K562 (cell line): ENCODE data around the gene ELMO3. TPM values are rescaled to one million over a fixed set of nuclear protein-coding genes. Genes with fewer than 3 reads are reported as not detected.

Source experiments
- ELF4 ChIP-seq: fragments of 450-650 bp; formaldehyde crosslinking; IDR thresholded peaks from 2 replicates; pipeline ENCODE4 v1.4.0; 2022; ENCODE audit warnings: missing genetic modification characterization
- EZH2 ChIP-seq: IDR thresholded peaks from 2 replicates; pipeline ENCODE4 v1.6.1; 2012; ENCODE audit warnings: low read depth, mild to moderate bottlenecking, inconsistent platforms, low read length, borderline replicate concordance
- GABPA ChIP-seq: fragments of 200-800 bp; sonication (Bioruptor generic); conservative IDR thresholded peaks from 2 replicates; pipeline ENCODE4 v1.6.1; 2016; ENCODE audit warnings: low read depth, missing genetic modification characterization, missing compliant biosample characterization
- HDAC6 ChIP-seq: IDR thresholded peaks from 2 replicates; pipeline ENCODE4 v1.6.1; 2012; ENCODE audit warnings: low read depth, mild to moderate bottlenecking, control low read depth, inconsistent platforms, low read length, moderate library complexity
- KDM2B ChIP-seq: fragments of 250-450 bp; sonication (Bioruptor Pico); IDR thresholded peaks from 2 replicates; pipeline ENCODE4 v1.8.0; 2021; ENCODE audit warnings: mild to moderate bottlenecking, moderate library complexity
- NR2C1 ChIP-seq, 2 experiments: fragments of 450-650 bp; IDR thresholded peaks; 2 replicates each; pipeline ENCODE4 v1.6.1; 2017; ENCODE audit warnings: mild to moderate bottlenecking in 2 of 2, antibody characterized with exemption in 1 of 2, inconsistent platforms in 1 of 2, missing compliant biosample characterization in 1 of 2, missing genetic modification characterization in 1 of 2
- PCBP2 ChIP-seq: fragments of 200-400 bp; formaldehyde crosslinking; IDR thresholded peaks from 2 replicates; pipeline ENCODE4 v1.6.1; 2018; ENCODE audit warnings: low read length, low read depth, mild to moderate bottlenecking, moderate library complexity; ENCODE audit not compliant: poor library complexity, severe bottlenecking
- RAD51 ChIP-seq: fragments of 450-650 bp; IDR thresholded peaks from 2 replicates; pipeline ENCODE4 v1.7.1; 2016; ENCODE audit warnings: low read depth, mild to moderate bottlenecking, borderline replicate concordance
- SIN3A ChIP-seq, 2 experiments: fragments of 150-350 bp in 1 of 2; IDR thresholded peaks; 2 replicates each; pipeline ENCODE4 v1.6.1; 2011 to 2016; ENCODE audit warnings: borderline replicate concordance in 2 of 2, low read depth in 2 of 2, low read length in 2 of 2, mild to moderate bottlenecking in 2 of 2, moderate library complexity in 2 of 2; ENCODE audit not compliant: control insufficient read depth in 1 of 2
- SRF ChIP-seq, 2 experiments: fragments of 250-450, 450-650 bp in 1 of 2; sonication (Bioruptor Pico) in 1 of 2; sonication (generic) in 1 of 2; formaldehyde crosslinking; IDR thresholded peaks; 2 replicates each; pipeline versions ENCODE4 v1.5.0 to v1.5.1; 2020 to 2022; ENCODE audit warnings: mild to moderate bottlenecking in 1 of 2, missing genetic modification reagents in 1 of 2
- ZNF12 ChIP-seq: sonication (generic); formaldehyde crosslinking; IDR thresholded peaks from 2 replicates; pipeline ENCODE4 v1.4.0; 2020; ENCODE audit warnings: mild to moderate bottlenecking, missing genetic modification reagents
- ZNF354B ChIP-seq: fragments of 250-450 bp; sonication (Bioruptor Pico); IDR thresholded peaks from 2 replicates; pipeline ENCODE4 v1.4.0; 2020
- polyA plus RNA-seq, 8 experiments: library from polyadenylated mRNA; depleted of rRNA in 4 of 8; stranded (reverse) in 5 of 8; unstranded in 3 of 8; fragments of >200 nt; fragmentation: Nextera tagmentation in 2 of 8; fragmentation: Illumina TruSeq in 1 of 8; extraction: Ambion mirVana in 2 of 8; extraction: Trizol in 1 of 8; gene quantifications; 2 replicates each; pipeline versions ENCODE4 v1.2.1 to v1.2.3, GENCODE V29; 2011 to 2014; ENCODE audit warnings: inconsistent platforms in 1 of 8, missing spikeins in 1 of 8
- total RNA-seq, 7 experiments: library from RNA; depleted of rRNA in 6 of 7; stranded (reverse); fragments of >200 nt in 6 of 7; fragmentation: Illumina TruSeq in 2 of 7; extraction: Trizol in 2 of 7; gene quantifications; 2 replicates each; pipeline versions ENCODE4 v1.2.1 to v1.2.3, GENCODE V29; 2011 to 2021; ENCODE audit warnings: low replicate concordance in 1 of 7
- TF ChIP-seq, protein P1 (sequence below): fragments of 250-450 bp; sonication (Bioruptor Pico); IDR thresholded peaks from 2 replicates; pipeline ENCODE4 v1.9.0; 2021; ENCODE audit warnings: mild to moderate bottlenecking, inconsistent platforms
- TF ChIP-seq, protein P2 (sequence below): fragments of 450-650 bp; formaldehyde crosslinking; IDR thresholded peaks from 2 replicates; pipeline ENCODE4 v1.4.0; 2020; ENCODE audit warnings: mild to moderate bottlenecking, moderate library complexity
- TF ChIP-seq, protein P3 (sequence below): fragments of 450-650 bp; formaldehyde crosslinking; IDR thresholded peaks from 2 replicates; pipeline ENCODE4 v1.4.0; 2022; ENCODE audit warnings: missing genetic modification characterization
- TF ChIP-seq, protein P4 (sequence below): fragments of 250-450 bp; sonication (Bioruptor Pico); IDR thresholded peaks from 2 replicates; pipeline ENCODE4 v1.5.0; 2021; ENCODE audit warnings: mild to moderate bottlenecking, moderate library complexity

The ELMO3 gene
- total and polyA plus RNA-seq, 9 of the 15 experiments (the other 6 are each of a cell fraction or from before 2014, with no cell fraction given) = 0.04 to 5.1 (median 1.5) TPM

- no peak for TF ChIP-seq HDAC6
- TF ChIP-seq KDM2B (CRISPR knock-in tag) = no peak
- peak in 1 of 2 experiments; percentile 90; a peak in 2 of 4 replicates for TF ChIP-seq SIN3A (IDR thresholded peaks at IDR 0.05; ENCODE audit: borderline replicate concordance in 2 of 2, control insufficient read depth in 1 of 2, low read depth in 2 of 2, low read length in 2 of 2)
- TF ChIP-seq NR2C1 (IDR thresholded peaks at IDR 0.05) = 0 out of 2 replicates have a peak, but pooled peaks have one; percentile 15
- TF ChIP-seq NR2C1 (tag; IDR thresholded peaks at IDR 0.05) = peak; percentile 62; the same call in 1 of the 2 replicates
- TF ChIP-seq GABPA = peak; percentile 98
- no peak for TF ChIP-seq RAD51
- no peak; the same call in 1 of the 2 replicates for TF ChIP-seq ZNF12 (CRISPR knock-in tag)
- TF ChIP-seq, protein P1, sequence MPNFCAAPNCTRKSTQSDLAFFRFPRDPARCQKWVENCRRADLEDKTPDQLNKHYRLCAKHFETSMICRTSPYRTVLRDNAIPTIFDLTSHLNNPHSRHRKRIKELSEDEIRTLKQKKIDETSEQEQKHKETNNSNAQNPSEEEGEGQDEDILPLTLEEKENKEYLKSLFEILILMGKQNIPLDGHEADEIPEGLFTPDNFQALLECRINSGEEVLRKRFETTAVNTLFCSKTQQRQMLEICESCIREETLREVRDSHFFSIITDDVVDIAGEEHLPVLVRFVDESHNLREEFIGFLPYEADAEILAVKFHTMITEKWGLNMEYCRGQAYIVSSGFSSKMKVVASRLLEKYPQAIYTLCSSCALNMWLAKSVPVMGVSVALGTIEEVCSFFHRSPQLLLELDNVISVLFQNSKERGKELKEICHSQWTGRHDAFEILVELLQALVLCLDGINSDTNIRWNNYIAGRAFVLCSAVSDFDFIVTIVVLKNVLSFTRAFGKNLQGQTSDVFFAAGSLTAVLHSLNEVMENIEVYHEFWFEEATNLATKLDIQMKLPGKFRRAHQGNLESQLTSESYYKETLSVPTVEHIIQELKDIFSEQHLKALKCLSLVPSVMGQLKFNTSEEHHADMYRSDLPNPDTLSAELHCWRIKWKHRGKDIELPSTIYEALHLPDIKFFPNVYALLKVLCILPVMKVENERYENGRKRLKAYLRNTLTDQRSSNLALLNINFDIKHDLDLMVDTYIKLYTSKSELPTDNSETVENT (CRISPR knock-in tag) = peak; percentile 39; the same call in 1 of the 2 replicates
- TF ChIP-seq, protein P2, sequence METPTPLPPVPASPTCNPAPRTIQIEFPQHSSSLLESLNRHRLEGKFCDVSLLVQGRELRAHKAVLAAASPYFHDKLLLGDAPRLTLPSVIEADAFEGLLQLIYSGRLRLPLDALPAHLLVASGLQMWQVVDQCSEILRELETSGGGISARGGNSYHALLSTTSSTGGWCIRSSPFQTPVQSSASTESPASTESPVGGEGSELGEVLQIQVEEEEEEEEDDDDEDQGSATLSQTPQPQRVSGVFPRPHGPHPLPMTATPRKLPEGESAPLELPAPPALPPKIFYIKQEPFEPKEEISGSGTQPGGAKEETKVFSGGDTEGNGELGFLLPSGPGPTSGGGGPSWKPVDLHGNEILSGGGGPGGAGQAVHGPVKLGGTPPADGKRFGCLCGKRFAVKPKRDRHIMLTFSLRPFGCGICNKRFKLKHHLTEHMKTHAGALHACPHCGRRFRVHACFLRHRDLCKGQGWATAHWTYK = peak; percentile 63; the same call in 1 of the 2 replicates
- 0 out of 4 replicates have a peak, but pooled peaks of 1 of the 2 experiments have one; percentile 9 for TF ChIP-seq SRF (CRISPR knock-in tag; IDR thresholded peaks at IDR 0.05)
- TF ChIP-seq, protein P3, sequence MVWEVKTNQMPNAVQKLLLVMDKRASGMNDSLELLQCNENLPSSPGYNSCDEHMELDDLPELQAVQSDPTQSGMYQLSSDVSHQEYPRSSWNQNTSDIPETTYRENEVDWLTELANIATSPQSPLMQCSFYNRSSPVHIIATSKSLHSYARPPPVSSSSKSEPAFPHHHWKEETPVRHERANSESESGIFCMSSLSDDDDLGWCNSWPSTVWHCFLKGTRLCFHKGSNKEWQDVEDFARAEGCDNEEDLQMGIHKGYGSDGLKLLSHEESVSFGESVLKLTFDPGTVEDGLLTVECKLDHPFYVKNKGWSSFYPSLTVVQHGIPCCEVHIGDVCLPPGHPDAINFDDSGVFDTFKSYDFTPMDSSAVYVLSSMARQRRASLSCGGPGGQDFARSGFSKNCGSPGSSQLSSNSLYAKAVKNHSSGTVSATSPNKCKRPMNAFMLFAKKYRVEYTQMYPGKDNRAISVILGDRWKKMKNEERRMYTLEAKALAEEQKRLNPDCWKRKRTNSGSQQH = peak; percentile 78; the same call in 1 of the 2 replicates
- TF ChIP-seq, protein P4, sequence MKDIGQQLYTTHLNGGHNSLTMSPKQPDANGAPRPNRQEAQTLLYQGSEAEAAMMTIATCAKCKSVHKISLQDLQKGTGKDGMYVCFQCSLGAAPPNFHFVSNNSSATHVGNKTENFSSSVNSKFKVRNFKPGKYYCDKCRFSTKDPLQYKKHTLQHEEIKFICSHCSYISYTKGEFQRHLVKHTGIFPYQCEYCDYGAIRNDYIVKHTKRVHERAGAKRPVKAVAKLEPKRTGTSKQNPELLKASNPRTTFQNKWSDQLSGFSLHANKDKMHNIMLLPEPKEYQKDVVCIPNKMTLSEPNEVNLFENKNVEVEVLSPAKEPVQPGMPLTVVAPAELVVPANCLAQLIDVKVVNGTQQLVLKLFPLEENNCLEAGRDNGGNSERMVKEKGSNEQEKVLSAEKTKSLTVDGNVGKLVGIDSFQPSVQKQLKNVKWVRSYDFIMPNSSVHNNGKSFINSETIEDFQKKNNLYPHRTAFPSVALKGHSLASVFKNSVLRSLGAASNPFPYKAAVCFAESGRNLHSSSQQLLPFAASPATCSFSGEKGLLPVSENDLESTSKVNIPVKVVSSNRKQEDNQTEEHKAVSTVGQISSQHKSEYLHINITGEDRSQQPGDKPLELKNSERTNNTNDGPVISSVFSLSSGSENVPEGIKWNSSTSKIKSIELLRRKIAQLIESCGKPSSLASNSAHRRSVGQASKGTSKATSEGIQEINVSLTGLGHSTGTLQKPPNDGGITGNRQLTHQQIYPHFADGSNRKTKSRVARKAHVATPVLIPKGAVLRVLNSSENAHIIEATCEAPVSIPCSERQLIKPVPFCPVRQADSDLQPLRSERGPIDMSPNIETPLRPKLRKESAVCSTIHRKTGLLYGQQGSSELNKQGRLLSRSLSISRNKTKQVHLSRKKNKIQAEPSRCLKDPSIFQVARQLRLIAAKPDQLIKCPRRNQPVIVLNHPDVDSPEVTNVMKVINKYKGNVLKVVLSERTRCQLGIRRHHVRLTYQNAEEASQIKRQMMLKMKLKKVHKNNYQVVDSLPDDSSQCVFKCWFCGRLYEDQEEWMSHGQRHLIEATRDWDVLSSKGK = no peak
- no peak for TF ChIP-seq EZH2
- no peak for TF ChIP-seq PCBP2
- no peak for TF ChIP-seq ELF4 (CRISPR knock-in tag)
- no peak for TF ChIP-seq ZNF354B (CRISPR knock-in tag)
Measured at GRCh38 chr16:67191995-67192681, 6.8 kb upstream of the ELMO3 start, which contains the start of gene E2F4 (continued).
